ENCODE data around the gene LMAN1L. TPM values are rescaled to one million over a fixed set of nuclear protein-coding genes. Genes with fewer than 3 reads are reported as not detected.

The LMAN1L gene
- total RNA-seq, 1 donor = not detected

DNA sequence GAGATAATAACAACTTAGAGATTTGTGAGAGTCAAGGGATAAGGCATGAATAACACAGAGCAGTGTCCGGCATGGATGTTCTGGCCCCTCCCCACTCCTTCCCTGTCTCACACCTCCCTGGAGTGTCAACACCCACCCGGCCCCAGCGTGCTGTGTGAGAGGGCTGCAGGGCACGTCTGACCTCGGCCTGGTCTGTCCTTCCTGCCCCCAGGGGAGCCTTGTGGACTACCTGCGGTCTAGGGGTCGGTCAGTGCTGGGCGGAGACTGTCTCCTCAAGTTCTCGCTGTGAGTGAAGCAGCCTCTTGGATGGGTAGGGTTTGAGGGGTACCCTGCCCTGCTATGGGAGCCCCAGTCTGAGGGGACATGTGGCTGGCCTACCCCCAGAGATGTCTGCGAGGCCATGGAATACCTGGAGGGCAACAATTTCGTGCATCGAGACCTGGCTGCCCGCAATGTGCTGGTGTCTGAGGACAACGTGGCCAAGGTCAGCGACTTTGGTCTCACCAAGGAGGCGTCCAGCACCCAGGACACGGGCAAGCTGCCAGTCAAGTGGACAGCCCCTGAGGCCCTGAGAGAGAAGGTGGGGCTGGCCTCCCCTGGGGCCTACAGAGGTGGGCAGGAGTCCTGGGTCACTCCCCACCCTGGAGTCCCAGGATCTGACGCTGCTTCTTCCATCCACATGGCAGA lies 11.2 kb upstream of the LMAN1L start:
- no peak for DNase-seq (ENCODE audit: low read depth)
- TF ChIP-seq, protein P1, sequence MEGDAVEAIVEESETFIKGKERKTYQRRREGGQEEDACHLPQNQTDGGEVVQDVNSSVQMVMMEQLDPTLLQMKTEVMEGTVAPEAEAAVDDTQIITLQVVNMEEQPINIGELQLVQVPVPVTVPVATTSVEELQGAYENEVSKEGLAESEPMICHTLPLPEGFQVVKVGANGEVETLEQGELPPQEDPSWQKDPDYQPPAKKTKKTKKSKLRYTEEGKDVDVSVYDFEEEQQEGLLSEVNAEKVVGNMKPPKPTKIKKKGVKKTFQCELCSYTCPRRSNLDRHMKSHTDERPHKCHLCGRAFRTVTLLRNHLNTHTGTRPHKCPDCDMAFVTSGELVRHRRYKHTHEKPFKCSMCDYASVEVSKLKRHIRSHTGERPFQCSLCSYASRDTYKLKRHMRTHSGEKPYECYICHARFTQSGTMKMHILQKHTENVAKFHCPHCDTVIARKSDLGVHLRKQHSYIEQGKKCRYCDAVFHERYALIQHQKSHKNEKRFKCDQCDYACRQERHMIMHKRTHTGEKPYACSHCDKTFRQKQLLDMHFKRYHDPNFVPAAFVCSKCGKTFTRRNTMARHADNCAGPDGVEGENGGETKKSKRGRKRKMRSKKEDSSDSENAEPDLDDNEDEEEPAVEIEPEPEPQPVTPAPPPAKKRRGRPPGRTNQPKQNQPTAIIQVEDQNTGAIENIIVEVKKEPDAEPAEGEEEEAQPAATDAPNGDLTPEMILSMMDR (IDR thresholded peaks at IDR 0.05; ENCODE audit: insufficient read depth, low read depth, low read length) = no peak
- no peak overlapping the region for H3K4me3 ChIP-seq (ENCODE audit: low read depth, low read length)

DNA sequence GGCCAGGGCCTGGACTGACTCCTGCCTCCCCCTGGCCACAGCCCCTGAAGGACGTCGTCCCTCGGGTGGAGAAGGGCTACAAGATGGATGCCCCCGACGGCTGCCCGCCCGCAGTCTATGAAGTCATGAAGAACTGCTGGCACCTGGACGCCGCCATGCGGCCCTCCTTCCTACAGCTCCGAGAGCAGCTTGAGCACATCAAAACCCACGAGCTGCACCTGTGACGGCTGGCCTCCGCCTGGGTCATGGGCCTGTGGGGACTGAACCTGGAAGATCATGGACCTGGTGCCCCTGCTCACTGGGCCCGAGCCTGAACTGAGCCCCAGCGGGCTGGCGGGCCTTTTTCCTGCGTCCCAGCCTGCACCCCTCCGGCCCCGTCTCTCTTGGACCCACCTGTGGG lies 10.3 kb upstream of the LMAN1L start:
- TF ChIP-seq, protein P1 (IDR thresholded peaks at IDR 0.05; ENCODE audit: insufficient read depth, low read depth, low read length) = no peak
- DNase-seq (ENCODE audit: low read depth) = no peak
- no peak overlapping the region for H3K4me3 ChIP-seq (ENCODE audit: low read depth, low read length)

DNA sequence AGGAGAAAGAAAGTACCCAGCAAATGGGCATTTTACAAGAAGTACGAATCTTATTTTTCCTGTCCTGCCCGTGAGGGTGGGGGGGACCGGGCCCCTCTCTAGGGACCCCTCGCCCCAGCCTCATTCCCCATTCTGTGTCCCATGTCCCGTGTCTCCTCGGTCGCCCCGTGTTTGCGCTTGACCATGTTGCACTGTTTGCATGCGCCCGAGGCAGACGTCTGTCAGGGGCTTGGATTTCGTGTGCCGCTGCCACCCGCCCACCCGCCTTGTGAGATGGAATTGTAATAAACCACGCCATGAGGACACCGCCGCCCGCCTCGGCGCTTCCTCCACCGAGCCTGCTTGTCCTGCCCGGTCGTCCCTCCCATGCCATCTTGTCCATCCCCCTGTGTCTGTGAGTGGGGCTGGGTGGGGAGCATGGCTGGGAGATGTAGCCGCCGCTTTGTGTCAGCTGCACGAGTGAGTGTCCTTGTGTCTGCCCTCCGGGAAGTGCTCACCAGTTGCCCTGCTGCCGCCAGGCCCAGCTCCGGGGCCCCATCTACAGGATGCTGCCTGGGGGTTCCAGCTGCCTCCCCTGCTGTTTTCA lies 9.7 kb upstream of the LMAN1L start:
- DNase-seq (ENCODE audit: low read depth) = no peak
- TF ChIP-seq, protein P1 (IDR thresholded peaks at IDR 0.05; ENCODE audit: insufficient read depth, low read depth, low read length) = no peak
- no peak overlapping the region for H3K4me3 ChIP-seq (ENCODE audit: low read depth, low read length)

DNA sequence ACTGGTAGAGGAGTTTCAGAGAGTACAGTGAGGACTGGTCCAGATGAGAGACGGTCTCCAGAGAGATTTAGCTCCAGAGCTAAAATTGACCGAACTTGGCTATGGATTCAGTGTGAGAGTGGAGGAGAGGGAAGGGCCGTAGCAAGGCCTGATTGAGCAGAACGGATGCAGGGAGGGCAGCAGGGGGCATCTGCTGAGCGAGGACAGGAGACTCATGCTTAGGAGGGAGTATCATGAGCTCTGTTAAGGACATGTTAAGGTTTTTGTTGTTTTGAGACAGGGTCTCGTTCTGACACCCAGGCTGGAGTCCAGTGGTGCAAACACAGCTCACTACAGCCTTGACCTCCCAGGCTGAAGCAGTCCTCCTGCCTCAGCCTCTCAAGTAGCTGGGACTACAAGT lies 7.7 kb upstream of the LMAN1L start:
- no peak for DNase-seq (ENCODE audit: low read depth)
- no peak overlapping the region for H3K4me3 ChIP-seq (ENCODE audit: low read depth, low read length)
- TF ChIP-seq, protein P1 (IDR thresholded peaks at IDR 0.05; ENCODE audit: insufficient read depth, low read depth, low read length) = no peak

DNA sequence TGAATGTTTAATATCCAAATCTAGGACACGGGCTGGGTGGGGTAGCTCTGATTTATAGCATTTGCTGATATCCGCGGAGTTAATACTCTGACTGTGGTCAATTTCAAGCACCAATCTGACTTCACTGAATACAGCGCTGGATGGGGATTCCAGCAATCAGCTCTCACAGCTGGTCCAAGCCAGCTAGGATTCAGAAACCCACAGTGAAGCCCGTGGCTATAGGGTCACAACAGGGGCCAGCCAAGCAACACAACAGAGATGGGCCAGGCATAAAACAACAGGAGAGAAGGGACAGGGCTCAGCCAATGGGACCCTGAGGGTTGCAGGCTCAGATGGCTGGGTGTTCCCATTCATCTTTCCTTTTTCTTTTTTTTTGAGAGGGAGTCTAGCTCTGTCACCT lies 5.4 kb upstream of the LMAN1L start:
- DNase-seq (ENCODE audit: low read depth) = no peak
- H3K4me3 ChIP-seq (ENCODE audit: low read depth, low read length) = no peak overlapping the region
- TF ChIP-seq, protein P1 (IDR thresholded peaks at IDR 0.05; ENCODE audit: insufficient read depth, low read depth, low read length) = no peak

DNA sequence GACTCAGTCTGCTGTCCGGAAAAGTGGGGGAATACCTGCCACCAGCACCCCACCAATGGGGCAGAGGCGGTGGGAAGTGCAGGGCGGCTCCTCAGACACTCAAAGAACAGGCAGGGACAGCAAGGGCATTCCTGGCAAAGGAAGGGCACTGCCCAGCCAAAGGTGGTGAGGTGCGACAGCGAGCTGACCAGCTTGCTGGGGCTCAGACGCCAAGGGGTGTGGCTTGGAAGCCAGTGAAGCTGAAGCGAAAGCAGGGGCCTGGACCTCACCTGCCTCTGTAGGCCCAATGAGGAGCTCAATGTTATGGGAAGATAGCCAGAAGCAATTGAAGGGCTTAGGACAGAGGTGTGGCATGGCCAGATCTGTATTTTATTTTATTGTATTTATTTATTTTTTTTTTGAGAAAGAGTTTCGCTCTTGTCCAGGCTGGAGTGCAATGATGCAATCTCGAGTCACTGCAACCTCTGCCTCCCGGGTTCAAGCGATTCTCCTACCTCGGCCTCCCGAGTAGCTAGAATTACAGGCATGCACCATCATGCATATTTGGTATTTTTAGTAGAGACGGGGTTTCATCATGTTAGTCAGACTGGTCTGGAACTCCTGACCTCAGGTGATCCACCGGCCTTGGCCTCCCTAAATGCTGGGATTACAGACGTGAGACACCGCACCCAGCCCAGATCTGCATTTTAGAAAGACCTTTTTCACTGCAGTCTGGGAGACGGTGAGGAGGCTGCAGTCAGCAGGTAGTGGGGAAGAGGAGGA lies 4.4 kb upstream of the LMAN1L start:
- TF ChIP-seq, protein P1 (IDR thresholded peaks at IDR 0.05; ENCODE audit: insufficient read depth, low read depth, low read length) = no peak
- no peak for DNase-seq (ENCODE audit: low read depth)
- H3K4me3 ChIP-seq (ENCODE audit: low read depth, low read length) = no peak overlapping the region
